Measurements from ENCODE around the gene ENTREP1.
"Not testable (repeated sequence)": the region's sequence is repeated elsewhere in the genome, so short reads cannot be mapped to it uniquely, and the experiment has no call there.

The ENTREP1 gene

DNA sequence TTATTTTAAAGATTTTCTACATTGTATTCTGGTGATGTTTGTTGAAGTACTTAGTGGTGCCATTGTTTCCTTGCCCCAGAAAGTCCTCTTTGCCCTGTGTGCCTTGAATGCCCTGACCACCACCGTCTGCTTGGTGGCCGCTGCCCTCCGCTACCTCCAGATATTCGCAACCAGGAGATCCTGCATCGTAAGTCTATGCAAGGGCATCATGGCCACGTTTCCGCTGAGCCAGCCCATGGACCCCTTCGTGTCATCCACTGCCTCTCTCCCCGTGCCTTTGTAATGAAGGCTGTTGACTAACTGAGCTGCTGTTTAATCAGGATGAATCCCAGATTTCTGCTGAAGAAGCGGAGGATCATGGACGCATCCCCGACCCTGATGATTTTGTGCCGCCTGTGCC lies 52.3 kb downstream of the ENTREP1 start:
- no peak for DNase-seq

DNA sequence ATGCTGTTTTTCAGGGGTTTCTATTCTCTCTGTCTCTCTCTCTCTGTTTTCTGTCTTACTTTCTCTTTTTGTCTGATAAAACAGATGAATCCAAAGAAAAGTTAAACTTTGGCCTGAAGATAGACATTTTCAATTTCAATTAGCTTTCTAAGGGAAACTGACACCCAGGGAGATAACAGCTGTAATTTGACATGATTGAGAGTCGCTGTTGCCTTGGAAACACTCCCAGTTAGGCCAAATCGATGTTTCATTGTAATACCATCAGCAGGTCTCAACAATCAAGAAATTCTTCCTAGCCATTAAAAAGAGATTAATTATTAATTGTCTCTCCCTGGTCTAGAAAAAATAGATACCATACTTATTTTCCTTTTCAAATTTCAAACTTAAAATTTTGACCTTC lies 53.0 kb downstream of the ENTREP1 start:
- DNase-seq: no peak

DNA sequence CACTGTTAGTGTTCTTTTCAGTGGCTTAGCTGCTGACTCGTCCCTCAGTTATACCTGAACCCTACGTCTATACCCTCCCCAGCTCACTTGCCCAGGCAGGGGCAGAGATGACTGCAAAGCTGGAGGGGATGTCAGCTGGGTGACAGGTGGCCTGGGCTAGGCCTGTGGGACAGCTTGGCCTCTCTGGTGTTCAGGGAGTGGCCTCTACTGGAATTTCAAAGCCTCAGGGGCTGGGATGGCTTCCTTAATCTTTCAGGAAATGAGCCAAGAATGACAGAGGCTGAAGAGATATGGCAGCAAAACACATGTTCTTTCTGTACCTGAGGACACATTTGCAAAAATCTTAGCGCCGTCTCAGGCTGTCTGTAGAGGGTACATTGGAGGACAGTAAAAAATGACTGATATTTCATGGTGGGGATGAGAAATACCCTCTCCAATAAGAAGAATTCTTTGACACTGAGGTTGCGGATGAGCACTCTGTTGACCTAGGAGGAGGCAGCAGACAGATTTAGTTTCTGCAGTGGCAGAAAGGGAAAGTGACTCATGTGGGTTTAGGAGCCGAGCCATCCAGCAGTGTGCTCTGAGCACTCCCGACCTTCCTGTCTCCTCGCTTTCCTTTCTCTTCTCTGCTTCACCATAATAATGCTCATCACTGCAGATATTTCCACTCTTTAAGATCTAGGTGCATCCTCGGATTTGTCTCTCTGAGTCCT lies 54.4 kb downstream of the ENTREP1 start:
- DNase-seq: no peak

DNA sequence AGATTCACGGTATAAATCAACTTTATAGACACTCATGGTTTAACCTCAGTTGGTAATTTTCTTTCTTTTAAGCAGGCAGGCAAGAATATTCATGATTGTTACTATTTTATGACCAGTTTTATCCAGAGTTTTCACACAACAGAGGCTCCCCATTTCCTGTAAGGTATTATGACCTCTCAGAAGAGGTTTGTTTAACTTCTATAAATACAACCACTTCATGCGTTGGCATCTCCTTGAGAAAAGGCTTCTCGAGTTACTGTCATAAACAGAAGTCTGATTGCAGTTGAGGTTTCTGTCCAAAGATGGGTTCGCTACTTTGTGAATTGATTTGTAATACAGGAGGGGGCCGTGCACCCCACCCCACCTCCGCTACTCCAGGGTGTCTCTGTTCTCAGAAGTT lies 55.3 kb downstream of the ENTREP1 start:
- no peak for DNase-seq

DNA sequence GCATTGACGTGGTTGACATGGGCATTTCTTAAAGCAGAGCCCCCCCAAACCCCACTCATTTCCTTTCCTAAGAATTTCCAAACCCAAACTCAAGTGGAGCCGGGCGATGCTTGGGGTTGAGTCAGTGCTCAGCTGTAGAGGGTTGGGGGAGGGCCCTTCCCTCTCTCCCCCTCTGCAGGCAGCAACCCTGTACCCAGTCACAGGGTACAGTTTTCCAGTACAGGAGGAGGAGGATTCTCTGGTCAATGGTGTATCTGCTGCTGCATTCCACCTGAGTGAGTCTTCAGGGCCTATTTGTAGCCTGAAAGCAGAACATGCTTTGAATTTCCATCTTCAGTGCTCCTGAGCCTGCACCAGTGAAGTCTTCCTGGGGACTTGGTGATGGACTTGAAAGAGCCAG lies 55.8 kb downstream of the ENTREP1 start:
- DNase-seq: no peak

DNA sequence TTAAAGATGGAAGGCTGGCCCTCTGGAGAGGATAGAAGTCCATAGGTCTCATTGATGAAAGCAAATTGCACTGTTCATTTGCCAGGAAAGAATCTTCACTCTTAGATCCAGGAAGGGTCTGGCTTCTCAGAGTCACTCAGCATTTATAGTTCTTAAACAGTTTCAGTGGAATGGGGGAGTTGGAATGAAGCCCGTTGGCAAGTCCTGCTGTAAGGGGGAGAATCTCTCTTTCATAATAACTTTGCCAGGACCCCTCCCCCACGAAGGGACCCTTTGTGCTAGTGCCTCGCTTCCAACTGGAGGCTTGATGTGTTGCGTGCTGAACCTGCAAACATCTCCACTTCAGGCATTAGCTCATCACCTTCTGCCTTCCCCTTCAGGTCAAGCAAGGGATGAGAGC lies 57.1 kb downstream of the ENTREP1 start:
- no peak for DNase-seq

DNA sequence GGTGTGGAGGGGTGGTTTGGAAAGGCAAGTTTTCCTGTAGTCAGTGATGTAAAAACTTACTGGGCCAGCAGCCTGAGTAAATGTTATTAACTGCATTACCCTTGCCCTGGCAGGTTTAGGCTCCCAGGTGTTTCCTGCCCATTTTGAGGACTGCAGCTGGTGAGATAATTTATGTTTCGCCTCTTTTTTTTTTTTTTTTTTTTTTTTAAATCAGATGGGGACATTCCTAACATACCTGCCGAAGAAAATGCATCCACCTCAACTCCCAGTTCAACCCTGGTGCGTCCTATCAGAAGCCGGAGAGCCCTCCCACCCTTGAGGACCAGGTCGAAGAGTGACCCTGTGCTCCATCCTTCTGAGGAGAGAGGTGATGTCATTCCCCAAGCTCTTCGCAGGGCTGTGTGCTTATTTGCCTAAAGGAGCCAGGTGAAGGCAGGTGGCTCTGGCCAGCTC lies 60.6 kb downstream of the ENTREP1 start:
- DNase-seq: no peak

DNA sequence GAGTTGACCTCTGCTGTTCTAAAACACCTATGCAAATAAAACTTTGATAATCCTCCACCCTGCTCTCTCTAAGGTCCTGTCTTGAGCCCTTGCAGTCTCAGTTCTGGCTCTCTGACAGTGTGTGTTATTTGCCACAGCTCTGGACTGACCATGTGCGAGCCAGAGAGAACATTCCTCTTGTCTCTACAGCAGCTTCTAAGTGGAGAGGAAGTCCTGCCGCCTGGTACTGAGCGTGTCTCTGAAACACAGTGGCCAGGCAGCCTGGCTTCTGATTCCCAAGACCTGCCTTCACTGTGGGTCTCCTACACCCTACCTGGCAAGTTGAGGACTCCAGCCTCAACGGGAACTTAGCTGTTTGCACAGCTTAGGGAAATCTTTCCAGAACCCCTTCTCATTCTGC lies 61.6 kb downstream of the ENTREP1 start:
- no peak for DNase-seq

DNA sequence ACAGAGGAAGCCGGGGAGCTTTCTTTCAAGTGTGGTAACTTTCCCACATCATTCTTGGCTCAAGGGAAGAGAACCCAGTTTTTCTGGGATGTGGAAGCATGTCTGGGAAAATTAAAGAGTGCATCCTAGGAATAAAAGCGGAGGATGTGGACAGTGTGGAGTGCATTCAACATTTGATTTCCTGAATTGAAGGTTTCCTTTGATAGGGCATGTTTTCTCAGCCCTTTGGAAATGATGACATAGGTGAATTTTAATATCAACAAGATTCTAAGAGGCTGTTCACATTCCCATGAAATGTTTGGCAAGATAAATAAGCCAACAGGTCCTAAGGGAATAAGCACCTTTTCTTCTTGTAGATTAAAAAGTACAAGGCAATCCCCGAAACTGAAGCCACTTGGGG lies 63.6 kb downstream of the ENTREP1 start:
- no peak for DNase-seq

DNA sequence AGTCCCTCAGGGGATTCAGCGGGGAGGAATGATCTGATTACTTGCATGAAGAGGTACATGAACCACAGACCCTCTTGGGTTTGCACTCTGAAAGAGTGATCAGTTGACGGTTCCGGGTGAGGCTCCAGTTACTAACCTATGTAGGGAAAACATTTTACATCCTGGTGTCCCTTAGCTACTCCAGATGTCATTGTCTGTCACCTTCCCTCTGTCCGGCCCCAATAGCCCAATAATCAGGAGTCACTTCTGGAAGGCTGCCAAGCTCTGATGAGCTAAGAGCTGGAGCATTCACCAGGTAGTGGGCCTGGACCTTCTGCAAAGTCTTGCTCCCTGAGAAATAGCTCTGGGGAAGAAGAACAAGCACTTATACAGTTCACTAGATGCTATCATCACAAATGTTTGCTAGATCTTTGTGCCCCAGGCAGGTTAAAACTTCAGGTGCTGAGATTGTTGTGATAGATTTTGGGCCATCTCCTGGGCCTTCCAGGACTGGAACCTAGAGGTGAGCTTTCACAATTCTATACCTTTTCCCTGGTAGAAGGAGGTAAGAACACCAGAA lies 64.5 kb downstream of the ENTREP1 start:
- no peak for DNase-seq

DNA sequence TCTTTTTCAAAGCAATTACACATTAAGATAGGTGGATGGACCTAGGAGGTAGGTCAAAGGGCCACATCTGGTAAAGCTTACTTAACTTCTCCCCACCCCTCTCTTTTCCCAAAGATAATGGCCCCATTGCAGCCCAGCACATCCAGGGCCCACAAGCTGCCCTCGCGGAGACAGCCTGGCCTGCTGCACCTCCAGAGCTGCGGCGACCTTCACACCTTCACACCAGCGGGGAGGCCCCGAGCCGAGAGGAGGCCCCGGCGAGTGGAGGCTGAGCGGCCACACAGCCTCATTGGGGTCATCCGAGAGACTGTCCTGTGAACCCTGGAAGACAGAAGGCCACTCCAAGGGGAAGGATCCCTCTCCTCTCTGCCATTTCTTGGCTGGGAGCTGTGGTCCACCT lies 66.5 kb downstream of the ENTREP1 start:
- DNase-seq: no peak

DNA sequence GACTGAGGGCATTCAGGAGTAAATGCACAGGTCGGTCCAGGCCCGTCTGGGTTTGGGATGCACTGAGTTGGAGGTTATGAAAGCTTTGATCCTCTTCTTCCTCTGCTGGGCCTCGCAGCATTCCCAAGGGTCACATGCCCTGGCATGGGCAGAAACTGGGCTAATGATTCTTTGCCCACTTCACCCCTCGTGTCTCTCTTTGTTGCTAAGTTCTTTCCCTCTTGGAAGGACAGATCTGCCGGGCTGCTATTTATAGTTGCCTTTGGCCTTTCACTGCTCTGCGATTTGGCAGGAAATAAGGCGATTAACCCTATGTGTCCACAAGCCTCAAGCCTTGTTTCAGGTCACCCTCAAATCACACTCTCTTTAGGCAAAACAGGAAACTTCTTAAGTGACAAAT lies 66.9 kb downstream of the ENTREP1 start:
- DNase-seq: no peak

DNA sequence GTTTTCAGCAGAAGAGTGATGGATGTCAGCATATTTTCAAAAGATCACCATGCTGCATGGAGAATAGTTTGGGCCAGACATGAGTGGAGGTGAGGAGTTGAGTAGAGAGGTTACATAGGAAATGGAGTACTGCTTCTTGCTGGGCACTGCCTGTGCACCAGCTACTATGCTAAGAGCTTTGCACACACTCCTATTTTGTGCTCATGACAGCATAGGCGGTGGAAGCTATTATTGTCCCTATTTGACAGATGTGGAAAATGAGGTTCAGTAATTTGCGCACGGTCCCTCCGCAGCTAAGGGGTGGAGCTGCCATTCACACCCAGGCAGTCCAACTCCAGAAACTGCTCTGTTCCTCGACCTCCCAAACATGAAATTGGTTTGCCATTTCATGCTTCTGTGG lies 67.8 kb downstream of the ENTREP1 start:
- DNase-seq: no peak

DNA sequence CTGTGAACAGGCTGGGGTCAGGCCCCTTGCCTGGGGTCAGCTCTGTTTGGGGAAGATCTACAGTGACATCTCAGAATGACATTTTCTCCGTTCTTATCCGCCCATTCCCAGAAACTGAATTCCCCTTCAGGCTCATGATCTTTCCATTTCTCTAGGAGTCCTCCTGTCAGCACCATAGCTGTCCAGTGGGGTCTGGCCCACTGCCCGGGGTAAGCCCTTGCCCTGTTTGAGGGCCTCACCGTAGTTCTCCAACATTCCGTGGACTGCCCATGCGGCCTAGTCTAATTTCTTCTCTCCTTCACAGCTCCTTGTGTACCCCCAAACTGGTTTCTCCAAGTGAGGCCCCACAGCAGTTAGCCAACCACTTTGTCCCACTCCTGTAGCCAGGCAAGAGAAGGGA lies 68.4 kb downstream of the ENTREP1 start:
- DNase-seq: no peak

DNA sequence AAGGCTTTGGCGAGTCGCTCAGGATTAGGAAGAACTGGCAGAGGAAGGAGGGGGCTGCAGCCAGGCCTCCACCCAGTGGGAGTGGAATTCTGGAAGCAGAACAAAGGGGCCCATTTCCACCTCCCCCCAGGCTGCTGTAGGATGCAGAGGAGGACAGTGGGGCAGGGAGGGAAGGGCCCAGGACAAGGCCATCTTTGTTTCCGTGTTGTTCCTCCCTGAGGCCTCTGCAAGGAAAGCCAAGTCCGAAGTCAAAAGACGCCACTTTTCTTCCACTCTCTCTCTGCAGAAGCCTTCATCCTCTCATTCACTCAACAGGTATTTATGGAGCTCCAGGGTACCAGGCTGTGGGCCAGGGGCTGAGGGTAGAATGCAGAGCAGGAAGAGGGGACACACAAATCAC lies 70.7 kb downstream of the ENTREP1 start:
- no peak for DNase-seq

DNA sequence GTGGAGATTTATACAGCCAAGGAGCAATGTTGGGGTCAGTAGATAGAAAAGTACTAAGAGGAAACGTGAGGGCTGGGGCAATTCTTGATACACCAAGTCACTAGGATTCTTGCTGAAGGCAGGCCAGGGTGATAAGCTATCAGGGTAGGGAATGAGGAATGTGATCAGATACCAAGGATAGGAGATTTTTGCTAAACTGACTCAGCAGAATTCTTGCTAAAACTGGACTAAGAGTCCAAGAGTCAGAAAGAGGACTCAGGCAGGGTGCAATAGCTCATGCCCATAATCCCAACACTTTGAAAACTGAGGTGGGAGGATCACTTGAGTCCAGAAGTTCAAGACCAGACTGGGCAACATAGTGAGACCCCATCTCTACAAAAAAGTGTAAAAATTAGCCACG lies 71.7 kb downstream of the ENTREP1 start:
- no peak for DNase-seq

DNA sequence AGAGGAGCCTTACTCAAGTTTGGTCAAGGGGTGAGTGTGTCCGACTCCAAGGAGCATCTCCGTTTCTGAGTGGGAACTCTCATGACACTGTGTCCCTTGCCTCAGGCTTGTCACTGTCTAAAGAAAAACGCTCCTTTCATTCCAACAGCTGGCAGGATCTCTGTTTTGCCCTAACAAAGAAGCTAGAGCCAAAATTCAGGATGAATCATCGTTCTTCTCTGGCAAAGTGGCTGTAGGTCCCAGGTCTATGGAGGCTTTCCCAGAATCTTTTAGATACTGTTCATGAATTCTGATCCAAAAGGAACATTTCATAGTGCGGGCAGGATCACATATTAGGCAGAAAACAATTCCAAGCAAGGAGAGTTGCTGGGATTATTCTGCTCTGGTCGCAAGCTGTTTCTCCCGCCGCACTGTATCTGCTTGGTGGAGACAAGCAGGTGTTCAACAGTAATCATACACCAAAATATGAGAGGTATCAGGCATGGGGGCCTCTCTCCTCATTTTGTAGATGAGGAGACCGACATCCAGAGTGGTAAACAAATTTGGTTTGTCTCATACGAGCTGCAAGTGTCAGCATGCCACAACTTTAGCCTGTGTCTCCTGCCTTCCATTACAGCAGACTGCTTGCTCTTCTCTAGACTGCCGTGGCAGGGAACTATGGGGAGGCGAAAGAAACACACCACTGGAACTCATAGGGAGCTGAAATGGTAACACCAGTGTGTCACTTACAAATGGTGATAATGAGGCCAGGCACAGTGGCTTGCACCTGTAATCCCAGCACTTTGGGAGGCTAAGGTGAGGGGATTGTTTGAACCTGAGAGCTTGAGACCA lies 72.6 kb downstream of the ENTREP1 start:
- no peak for DNase-seq

DNA sequence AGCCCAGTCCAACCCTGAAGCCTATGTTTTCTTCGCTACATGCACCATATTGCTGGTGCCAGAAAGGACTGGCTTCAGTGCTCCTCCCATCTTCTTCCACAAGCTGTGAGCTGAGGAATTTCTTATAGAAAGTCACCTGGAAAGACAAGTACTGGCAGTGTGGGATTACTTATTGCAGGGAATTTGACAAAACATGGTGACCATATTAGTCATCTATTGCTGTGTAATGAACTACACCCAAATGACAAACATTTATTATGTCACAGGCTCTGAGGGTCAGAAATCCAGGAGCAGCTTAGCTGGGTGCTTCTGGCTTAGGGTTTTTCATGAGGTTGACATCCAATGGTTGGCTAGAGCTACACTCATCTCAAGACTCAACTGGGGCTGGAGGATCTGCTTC lies 75.5 kb downstream of the ENTREP1 start:
- DNase-seq: no peak

DNA sequence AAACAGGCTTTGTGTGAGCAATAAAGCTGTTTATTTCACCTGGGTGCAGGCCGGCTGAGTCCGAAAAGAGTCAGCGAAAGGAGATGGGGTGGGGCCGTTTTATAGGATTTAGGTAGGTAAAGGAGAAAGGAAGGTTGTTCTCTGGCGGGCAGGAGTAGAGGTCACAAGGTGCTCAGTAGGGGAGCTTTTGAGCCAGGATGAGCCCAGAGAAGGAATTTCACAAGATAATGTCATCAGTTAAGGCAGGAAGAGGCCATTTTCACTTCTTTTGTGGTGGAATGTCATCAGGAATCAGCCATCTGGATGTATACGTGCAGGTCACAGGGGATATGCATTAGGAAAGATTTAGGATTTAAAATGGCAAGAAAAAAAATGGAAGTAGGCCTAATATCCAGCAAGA lies 84.9 kb downstream of the ENTREP1 start:
- not testable (repeated sequence) for DNase-seq

DNA sequence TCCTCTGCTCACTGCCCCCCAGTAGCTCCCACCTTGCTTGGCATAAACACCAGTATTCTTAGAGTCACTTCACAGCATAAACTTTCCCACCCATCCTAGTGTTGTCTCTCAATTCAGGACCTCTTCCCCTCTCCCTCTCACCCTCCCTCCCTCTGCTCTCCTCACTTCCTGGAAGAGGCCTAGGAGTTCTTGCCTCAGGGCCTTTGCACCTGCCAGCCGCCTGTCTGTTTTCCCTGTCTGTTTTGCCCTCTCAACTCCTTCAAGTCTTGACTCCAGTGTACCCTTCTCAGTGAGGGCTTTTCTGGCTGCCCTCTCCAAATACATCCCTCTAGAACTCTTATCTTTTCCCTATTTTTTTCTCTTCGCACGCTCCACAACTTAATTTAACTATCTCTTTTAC lies 86.2 kb downstream of the ENTREP1 start:
- no peak for DNase-seq

DNA sequence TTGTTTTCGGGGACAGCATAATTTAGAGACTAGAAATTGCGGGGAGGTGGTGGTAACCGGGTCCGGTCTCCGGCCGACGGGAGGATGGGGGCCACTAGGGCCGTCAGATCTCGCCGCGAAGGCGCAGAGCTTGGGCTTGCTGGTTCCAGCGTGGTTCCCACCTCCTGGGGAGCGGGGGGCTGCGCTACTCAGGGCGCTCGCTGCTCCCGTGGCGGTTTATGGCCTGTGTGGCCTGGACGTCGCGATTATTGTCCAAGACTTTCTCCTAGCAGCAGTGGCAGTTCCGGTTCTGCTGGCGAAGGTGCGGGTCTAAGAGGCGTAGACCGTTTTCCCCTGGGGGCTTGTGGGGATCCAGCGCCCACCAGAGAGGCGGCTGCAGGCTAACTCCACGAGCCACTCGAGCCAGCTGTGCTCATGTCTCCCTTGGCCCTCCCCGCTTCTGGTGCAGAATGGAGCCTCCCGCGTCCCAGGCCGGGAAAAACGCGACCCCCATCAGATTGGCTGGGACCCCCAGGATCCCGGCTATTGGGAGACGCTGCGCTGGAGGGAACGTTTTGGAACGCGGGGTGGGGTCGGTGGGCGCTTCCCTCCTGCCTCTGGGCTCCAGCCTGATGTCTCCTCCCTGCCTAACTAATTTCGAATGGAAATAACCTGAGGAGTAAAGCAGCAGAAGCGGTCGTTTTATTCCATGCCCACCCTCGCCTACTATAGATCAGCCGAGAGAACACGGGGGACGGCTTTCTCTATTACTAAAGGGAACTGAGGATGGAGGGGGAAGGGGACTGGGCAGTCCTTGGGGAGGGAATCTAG lies 87.1 kb downstream of the ENTREP1 start:
- no peak for DNase-seq

DNA sequence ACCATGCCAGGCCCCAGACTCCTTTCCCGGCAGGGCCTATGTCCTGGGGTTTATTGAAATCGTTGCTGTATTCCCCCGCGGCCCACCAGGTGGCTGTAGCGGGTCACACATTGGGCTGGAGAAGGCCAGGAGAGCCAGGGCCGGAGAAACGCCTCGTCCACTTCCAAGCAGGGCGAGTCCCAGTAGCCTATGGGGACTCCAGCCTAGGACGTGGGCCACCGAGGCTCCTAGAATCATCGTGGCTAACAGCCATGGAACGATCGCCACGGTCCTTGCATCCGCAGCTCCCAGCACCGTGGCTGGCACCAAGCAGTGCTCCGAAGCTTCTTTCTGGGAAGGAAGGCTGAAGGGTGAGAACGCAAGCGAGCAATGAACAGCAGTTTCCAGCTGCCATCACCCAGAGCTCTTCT lies 87.7 kb downstream of the ENTREP1 start:
- no peak for DNase-seq

DNA sequence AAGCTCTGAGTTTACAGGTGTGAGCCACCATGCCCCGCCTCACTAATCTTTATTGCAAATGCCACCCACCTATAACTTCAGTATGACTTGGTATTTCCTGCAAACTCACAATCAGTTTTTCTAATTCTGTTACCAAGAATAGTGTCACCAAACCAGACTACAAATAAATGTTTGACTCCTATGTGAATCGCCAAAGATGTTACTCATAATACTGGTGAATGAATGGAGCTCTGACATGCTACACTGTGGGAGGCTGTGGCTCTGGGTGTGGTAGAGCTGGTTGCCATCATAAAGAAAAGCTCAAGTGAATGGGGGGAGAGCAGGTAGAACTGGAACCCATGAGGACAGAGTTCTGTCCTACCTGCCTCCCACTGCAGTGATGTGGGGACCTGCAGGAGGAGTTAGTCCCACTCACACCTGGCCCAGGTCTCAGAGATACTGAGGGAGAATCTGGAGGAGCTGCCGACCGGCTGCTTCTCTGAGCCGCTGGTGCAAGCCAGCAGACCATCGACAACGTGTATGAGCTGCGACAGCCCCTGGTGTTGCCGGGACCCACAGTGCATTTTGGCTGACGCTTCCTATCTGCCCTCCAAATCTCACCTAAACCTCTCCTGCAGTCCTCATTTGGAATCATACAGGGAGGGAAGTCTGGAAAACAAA lies 95.7 kb downstream of the ENTREP1 start:
- DNase-seq: no peak

All from CD4-positive, alpha-beta T cell treated with Interleukin-12 subunit alpha and Interleukin-12 subunit beta, for 1 hour (primary cell).